Measurements from ENCODE around the gene ARF1.

The ARF1 gene

GRCh38 chr1:228088586-228089498 lies 6.3 kb downstream of the ARF1 start:
- Mint-ChIP-seq H3K4me3 (peak overlapping the region; percentile 91), H3K27ac (ENCODE audit: low read depth) (peak overlapping the region; percentile 85), H3K4me1 (peaks cover 88% of the 10 kb centered on the region), H3K36me3 (ENCODE audit: insufficient read depth) (peaks cover 45% of the 10 kb centered on the region), H3K27me3 (no peaks in the 10 kb centered on the region), H3K9me3 (no peaks in the 10 kb centered on the region)
- ATAC-seq (replicated peaks; ENCODE audit: extremely low read depth, poor library complexity, severe bottlenecking) = no peak
- DNase-seq (ENCODE audit: low spot score in 2 of 2) = no peak

- DNase-seq (ENCODE audit: low spot score in 2 of 2) (no peak), ATAC-seq (replicated peaks; ENCODE audit: extremely low read depth, poor library complexity, severe bottlenecking) (no peak)
- H3K36me3 Mint-ChIP-seq (ENCODE audit: insufficient read depth) = peaks cover 42% of the 10 kb centered on the region
- H3K4me3 Mint-ChIP-seq = peak overlapping the region; percentile 91
- H3K4me1 Mint-ChIP-seq = peaks cover 86% of the 10 kb centered on the region
- H3K27ac Mint-ChIP-seq (ENCODE audit: low read depth) = peak overlapping the region; percentile 85
- no peaks in the 10 kb centered on the region for H3K27me3 Mint-ChIP-seq
- H3K9me3 Mint-ChIP-seq = peaks cover 4% of the 10 kb centered on the region
These were observed 7.2 kb downstream of the ARF1 start for GRCh38 chr1:228089519-228090380.

- Mint-ChIP-seq H3K4me3 (peak overlapping the region; percentile 91), H3K27me3 (no peaks in the 10 kb centered on the region), H3K4me1 (peaks cover 86% of the 10 kb centered on the region), H3K36me3 (ENCODE audit: insufficient read depth) (peaks cover 42% of the 10 kb centered on the region), H3K9me3 (peaks cover 8% of the 10 kb centered on the region), H3K27ac (ENCODE audit: low read depth) (no peak overlapping the region)
- DNase-seq (ENCODE audit: low spot score in 2 of 2) (no peak), ATAC-seq (replicated peaks; ENCODE audit: extremely low read depth, poor library complexity, severe bottlenecking) (no peak)
These were observed 8.1 kb downstream of the ARF1 start for GRCh38 chr1:228090613-228091081.

- ATAC-seq (replicated peaks; ENCODE audit: extremely low read depth, poor library complexity, severe bottlenecking) (no peak), DNase-seq (ENCODE audit: low spot score in 2 of 2) (no peak)
- peaks cover 86% of the 10 kb centered on the region for H3K4me1 Mint-ChIP-seq
- H3K9me3 Mint-ChIP-seq = peaks cover 8% of the 10 kb centered on the region
- H3K4me3 Mint-ChIP-seq = peak overlapping the region; percentile 91
- H3K27ac Mint-ChIP-seq (ENCODE audit: low read depth) = peak overlapping the region; percentile 8
- no peaks in the 10 kb centered on the region for H3K27me3 Mint-ChIP-seq
- peaks cover 40% of the 10 kb centered on the region for H3K36me3 Mint-ChIP-seq (ENCODE audit: insufficient read depth)
These were observed 8.6 kb downstream of the ARF1 start for GRCh38 chr1:228091084-228091483.

GRCh38 chr1:228092342-228093049 lies 10.0 kb downstream of the ARF1 start:
- peaks cover 8% of the 10 kb centered on the region for H3K9me3 Mint-ChIP-seq
- peaks cover 49% of the 10 kb centered on the region for H3K36me3 Mint-ChIP-seq (ENCODE audit: insufficient read depth)
- no peak overlapping the region for H3K4me3 Mint-ChIP-seq
- no peaks in the 10 kb centered on the region for H3K27me3 Mint-ChIP-seq
- H3K4me1 Mint-ChIP-seq = peaks cover 72% of the 10 kb centered on the region
- no peak overlapping the region for H3K27ac Mint-ChIP-seq (ENCODE audit: low read depth)
- DNase-seq (ENCODE audit: low spot score in 2 of 2) (no peak), ATAC-seq (replicated peaks; ENCODE audit: extremely low read depth, poor library complexity, severe bottlenecking) (no peak)

GRCh38 chr1:228093050-228093906 lies 10.8 kb downstream of the ARF1 start:
- Mint-ChIP-seq H3K4me1 (peaks cover 64% of the 10 kb centered on the region), H3K36me3 (ENCODE audit: insufficient read depth) (peaks cover 49% of the 10 kb centered on the region), H3K27me3 (no peaks in the 10 kb centered on the region), H3K27ac (ENCODE audit: low read depth) (no peak overlapping the region), H3K9me3 (peaks cover 8% of the 10 kb centered on the region), H3K4me3 (no peak overlapping the region)
- no peak for ATAC-seq (replicated peaks; ENCODE audit: extremely low read depth, poor library complexity, severe bottlenecking)
- DNase-seq (ENCODE audit: low spot score in 2 of 2) = no peak

- Mint-ChIP-seq H3K27me3 (no peaks in the 10 kb centered on the region), H3K27ac (ENCODE audit: low read depth) (peak overlapping the region; percentile 67), H3K9me3 (peaks cover 8% of the 10 kb centered on the region), H3K4me1 (peaks cover 57% of the 10 kb centered on the region), H3K36me3 (ENCODE audit: insufficient read depth) (peaks cover 52% of the 10 kb centered on the region), H3K4me3 (peak overlapping the region; percentile 30)
- ATAC-seq (replicated peaks; ENCODE audit: extremely low read depth, poor library complexity, severe bottlenecking) (no peak), DNase-seq (ENCODE audit: low spot score in 2 of 2) (no peak)
These were observed 12.0 kb downstream of the ARF1 start for GRCh38 chr1:228094432-228095016.

GRCh38 chr1:228095161-228095560 lies 12.7 kb downstream of the ARF1 start:
- no peak for DNase-seq (ENCODE audit: low spot score in 2 of 2)
- peak overlapping the region; percentile 33 for H3K27ac Mint-ChIP-seq (ENCODE audit: low read depth)
- no peaks in the 10 kb centered on the region for H3K27me3 Mint-ChIP-seq
- no peak for ATAC-seq (replicated peaks; ENCODE audit: extremely low read depth, poor library complexity, severe bottlenecking)
- peak overlapping the region; percentile 30 for H3K4me3 Mint-ChIP-seq
- peaks cover 8% of the 10 kb centered on the region for H3K9me3 Mint-ChIP-seq
- peaks cover 52% of the 10 kb centered on the region for H3K4me1 Mint-ChIP-seq
- H3K36me3 Mint-ChIP-seq (ENCODE audit: insufficient read depth) = peaks cover 57% of the 10 kb centered on the region

- H3K4me1 Mint-ChIP-seq = peaks cover 45% of the 10 kb centered on the region
- H3K4me3 Mint-ChIP-seq = no peak overlapping the region
- H3K9me3 Mint-ChIP-seq = peaks cover 8% of the 10 kb centered on the region
- no peak for ATAC-seq (replicated peaks; ENCODE audit: extremely low read depth, poor library complexity, severe bottlenecking)
- H3K27me3 Mint-ChIP-seq = no peaks in the 10 kb centered on the region
- peaks cover 59% of the 10 kb centered on the region for H3K36me3 Mint-ChIP-seq (ENCODE audit: insufficient read depth)
- no peak for DNase-seq (ENCODE audit: low spot score in 2 of 2)
- H3K27ac Mint-ChIP-seq (ENCODE audit: low read depth) = peak overlapping the region; percentile 33
These were observed 13.4 kb downstream of the ARF1 start for GRCh38 chr1:228095938-228096337.

GRCh38 chr1:228096416-228097332 lies 14.2 kb downstream of the ARF1 start:
- peaks cover 62% of the 10 kb centered on the region for H3K36me3 Mint-ChIP-seq (ENCODE audit: insufficient read depth)
- peak overlapping the region; percentile 70 for H3K27ac Mint-ChIP-seq (ENCODE audit: low read depth)
- ATAC-seq (replicated peaks; ENCODE audit: extremely low read depth, poor library complexity, severe bottlenecking) (no peak), DNase-seq (ENCODE audit: low spot score in 2 of 2) (no peak)
- no peak overlapping the region for H3K4me3 Mint-ChIP-seq
- no peaks in the 10 kb centered on the region for H3K27me3 Mint-ChIP-seq
- peaks cover 8% of the 10 kb centered on the region for H3K9me3 Mint-ChIP-seq
- H3K4me1 Mint-ChIP-seq = peaks cover 45% of the 10 kb centered on the region

Measured in central memory CD8-positive, alpha-beta T cell (primary cell).